Mucosa of descending colon (tissue), 3 donors: ENCODE data around the gene TALDO1. TPM values are rescaled to one million over a fixed set of nuclear protein-coding genes. Genes with fewer than 3 reads are reported as not detected.

Experiments used
- ATAC-seq: fragments of 200-7000 bp; cut with Tn5 transposase; one replicate; pipeline ENCODE4 v1.9.1; 2020; ENCODE audit warnings: mild to moderate bottlenecking, moderate library complexity
- DNase-seq, 3 donors: peaks; one replicate each; pipeline ENCODE4 v3.0.0-alpha.2; 2020
- H3K36me3 ChIP-seq: fragments of 200-600 bp; one replicate; pipeline ENCODE4 v1.8.0; 2021; ENCODE audit warnings: low read depth, mild to moderate bottlenecking
- H3K4me1 ChIP-seq: fragments of 200-600 bp; one replicate; pipeline ENCODE4 v1.8.0; 2021; ENCODE audit warnings: low read depth, mild to moderate bottlenecking
- H3K4me3 ChIP-seq: fragments of 200-600 bp; one replicate; pipeline ENCODE4 v1.8.0; 2021; ENCODE audit warnings: mild to moderate bottlenecking
- H3K9me3 ChIP-seq: fragments of 200-600 bp; one replicate; pipeline ENCODE4 v1.8.0; 2021; ENCODE audit warnings: mild to moderate bottlenecking
- intact Hi-C, 2 donors: fragments of 100-400 bp; cut with DNase I in 1 of 2; cut with micrococcal nuclease in 1 of 2; formaldehyde crosslinking; loops; one replicate each; pipeline versions ENCODE4 v1.11.0 to v1.11.1; 2022; cut with DNase I, micrococcal nuclease
- total RNA-seq, 3 donors: library from RNA; stranded (reverse); fragmentation: NEBNext Ultra II Directional in 2 of 3; extraction: Animal tissue kit (Norgen Biotek cat#: 25700) in 2 of 3; gene quantifications; one replicate each; pipeline versions ENCODE4 v1.2.1 to v1.2.4, GENCODE V29; 2021 to 2023
- TF ChIP-seq, protein P1 (sequence below): fragments of 200-600 bp; IDR thresholded peaks from one replicate; pipeline ENCODE4 v1.8.0; 2022; ENCODE audit warnings: antibody characterized with exemption, mild to moderate bottlenecking
- donor health status: DM: no; HTN: no; CAD: no; lungs with moderate emphysema.
- donor health status: DM: no; HTN: no; CAD: no.
- donor health status: DM: no; HTN: yes; CAD: no.

TALDO1 gene
- total RNA-seq, 3 donors from 2014 or later, result 101 to 158 (median 128) TPM

DNA sequence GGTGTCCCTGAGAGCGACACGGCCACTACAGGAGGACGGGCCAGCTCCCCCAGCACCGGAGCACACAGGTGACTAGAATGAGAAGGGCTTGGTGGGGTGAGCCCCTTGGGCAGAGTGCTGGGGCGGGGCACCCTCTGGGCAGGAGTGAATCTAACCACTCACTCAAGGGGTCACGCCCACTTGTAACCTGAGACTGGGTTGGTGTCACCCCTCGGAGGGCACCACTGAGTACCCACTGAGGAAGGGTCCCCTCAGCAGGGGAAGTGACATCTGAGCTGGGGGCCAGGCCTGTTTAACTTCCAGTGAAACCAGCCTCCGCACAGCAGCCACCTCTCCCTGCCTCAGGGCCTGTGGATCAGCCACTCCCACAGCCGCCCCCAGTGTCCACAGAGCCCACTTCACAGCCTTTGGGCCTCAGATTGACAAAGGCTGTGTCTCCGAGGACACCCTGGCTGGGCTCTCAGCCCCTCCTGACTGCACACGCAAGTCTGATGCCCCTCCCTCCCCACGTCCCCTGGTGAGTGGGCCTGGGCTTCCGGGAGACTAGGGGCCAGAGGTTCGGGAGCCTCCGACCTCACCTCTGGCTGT is 24.4 kb downstream of the TALDO1 start:
- TF ChIP-seq, protein P1, sequence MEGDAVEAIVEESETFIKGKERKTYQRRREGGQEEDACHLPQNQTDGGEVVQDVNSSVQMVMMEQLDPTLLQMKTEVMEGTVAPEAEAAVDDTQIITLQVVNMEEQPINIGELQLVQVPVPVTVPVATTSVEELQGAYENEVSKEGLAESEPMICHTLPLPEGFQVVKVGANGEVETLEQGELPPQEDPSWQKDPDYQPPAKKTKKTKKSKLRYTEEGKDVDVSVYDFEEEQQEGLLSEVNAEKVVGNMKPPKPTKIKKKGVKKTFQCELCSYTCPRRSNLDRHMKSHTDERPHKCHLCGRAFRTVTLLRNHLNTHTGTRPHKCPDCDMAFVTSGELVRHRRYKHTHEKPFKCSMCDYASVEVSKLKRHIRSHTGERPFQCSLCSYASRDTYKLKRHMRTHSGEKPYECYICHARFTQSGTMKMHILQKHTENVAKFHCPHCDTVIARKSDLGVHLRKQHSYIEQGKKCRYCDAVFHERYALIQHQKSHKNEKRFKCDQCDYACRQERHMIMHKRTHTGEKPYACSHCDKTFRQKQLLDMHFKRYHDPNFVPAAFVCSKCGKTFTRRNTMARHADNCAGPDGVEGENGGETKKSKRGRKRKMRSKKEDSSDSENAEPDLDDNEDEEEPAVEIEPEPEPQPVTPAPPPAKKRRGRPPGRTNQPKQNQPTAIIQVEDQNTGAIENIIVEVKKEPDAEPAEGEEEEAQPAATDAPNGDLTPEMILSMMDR, result no peak
- intact Hi-C loops, result no loop called here
- DNase-seq, result no peak
- ATAC-seq, result no peak
- Histone ChIP-seq H3K9me3 (no peaks in the 10 kb centered on the region), H3K4me3 (no peak overlapping the region), H3K36me3 (no peaks in the 10 kb centered on the region), H3K4me1 (peaks cover 16% of the 10 kb centered on the region)

- Histone ChIP-seq H3K9me3 (no peaks in the 10 kb centered on the region), H3K4me1 (peaks cover 16% of the 10 kb centered on the region), H3K36me3 (no peaks in the 10 kb centered on the region), H3K4me3 (no peak overlapping the region)
- DNase-seq, result no peak
- intact Hi-C loops, result no loop called here
- TF ChIP-seq, protein P1, result no peak
- ATAC-seq, result no peak
These were observed 25.4 kb downstream of the TALDO1 start for GRCh38 chr11:772429-773390.

DNA sequence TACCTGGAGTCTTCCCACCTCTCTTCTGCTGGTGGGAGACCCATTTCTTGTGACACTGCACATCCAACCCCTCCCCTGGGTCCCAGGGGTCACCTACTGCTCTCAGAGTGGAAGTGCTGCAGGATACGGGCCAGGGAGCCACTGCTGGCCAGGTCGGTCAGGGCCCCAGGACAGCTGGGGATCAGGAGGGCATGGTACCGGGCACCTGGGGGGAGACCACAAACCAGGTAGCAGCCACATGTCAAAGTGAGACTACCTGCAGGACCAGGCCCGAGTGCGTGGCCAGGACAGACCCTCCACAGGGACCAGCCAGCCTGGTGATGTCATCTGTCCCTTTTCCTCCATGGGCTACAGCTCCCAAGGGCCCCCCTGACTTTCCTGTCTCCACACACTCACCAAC is 26.2 kb downstream of the TALDO1 start:
- Histone ChIP-seq H3K9me3 (no peaks in the 10 kb centered on the region), H3K36me3 (no peaks in the 10 kb centered on the region), H3K4me3 (no peak overlapping the region), H3K4me1 (peaks cover 20% of the 10 kb centered on the region)
- TF ChIP-seq, protein P1, result no peak
- DNase-seq (no peak), ATAC-seq (no peak)
- intact Hi-C loops, result no loop called here

DNA sequence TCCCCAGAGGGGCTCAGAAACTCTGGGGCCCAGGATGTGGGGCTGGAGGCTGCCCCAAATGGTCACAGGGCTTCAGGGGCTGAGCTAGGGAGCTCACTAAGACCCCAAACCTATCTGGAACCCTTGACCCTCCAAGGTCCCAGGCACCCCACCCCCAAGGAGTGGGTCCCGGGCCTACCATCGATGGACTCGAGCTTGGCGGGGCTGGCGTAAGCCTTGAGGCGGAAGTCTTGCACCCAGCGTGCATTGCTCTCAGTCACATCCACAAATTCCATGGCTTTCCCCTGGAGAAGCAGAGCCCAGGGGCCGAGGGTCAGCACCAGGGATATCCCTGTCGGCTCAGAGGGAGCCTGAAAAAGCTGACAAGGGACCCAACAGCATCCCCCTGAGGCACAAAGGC is 26.6 kb downstream of the TALDO1 start:
- Histone ChIP-seq H3K4me1 (peaks cover 23% of the 10 kb centered on the region), H3K4me3 (no peak overlapping the region), H3K9me3 (no peaks in the 10 kb centered on the region), H3K36me3 (no peaks in the 10 kb centered on the region)
- no peak for ATAC-seq
- TF ChIP-seq, protein P1, result no peak
- DNase-seq, result no peak
- intact Hi-C loops, result no loop called here

- peaks cover 23% of the 10 kb centered on the region for H3K4me1 ChIP-seq
- DNase-seq, result peak in 1 of 3 donors; percentile 45
- TF ChIP-seq, protein P1, result no peak
- no peak overlapping the region for H3K4me3 ChIP-seq
- no peaks in the 10 kb centered on the region for H3K36me3 ChIP-seq
- no peak for ATAC-seq
- intact Hi-C loops, result no loop called here
- no peaks in the 10 kb centered on the region for H3K9me3 ChIP-seq
These were observed 27.8 kb downstream of the TALDO1 start for GRCh38 chr11:774873-775592.
